Nephron (organoid): Measurements from ENCODE around the gene SHROOM2.

ENCODE experiments used
- H3K27ac Mint-ChIP-seq, 3 experiments: 2 replicates each; pipeline ENCODE4 v1.8.0; 2020; ENCODE audit warnings: mixed read lengths in 3 of 3, mild to moderate bottlenecking in 2 of 3, moderate library complexity in 1 of 3
- H3K27me3 Mint-ChIP-seq: 2 replicates; pipeline ENCODE4 v1.8.0; 2021; ENCODE audit warnings: low read depth, mild to moderate bottlenecking, moderate library complexity, mixed read lengths
- H3K36me3 Mint-ChIP-seq: 2 replicates; pipeline ENCODE4 v1.8.0; 2020; ENCODE audit warnings: low read depth, mixed read lengths
- H3K4me1 Mint-ChIP-seq: 2 replicates; pipeline ENCODE4 v1.8.0; 2020; ENCODE audit warnings: mixed read lengths
- H3K4me3 Mint-ChIP-seq, 3 experiments: 2 replicates each; pipeline ENCODE4 v1.8.0; 2020; ENCODE audit warnings: mild to moderate bottlenecking in 3 of 3, mixed read lengths in 3 of 3, moderate library complexity in 2 of 3
- H3K9me3 Mint-ChIP-seq: 2 replicates; pipeline ENCODE4 v1.8.0; 2020; ENCODE audit warnings: mixed read lengths
- CTCF ChIP-seq, 3 experiments: fragments of 200-600 bp; sonication (generic); IDR thresholded peaks; one replicate each; pipeline ENCODE4 v1.5.0; 2021; ENCODE audit warnings: antibody characterized with exemption in 3 of 3; ENCODE audit not compliant: unreplicated experiment in 3 of 3

The SHROOM2 gene

GRCh38 chrX:9905288-9905687 is 119.1 kb downstream of the SHROOM2 start:
- Mint-ChIP-seq H3K4me3 (no peak overlapping the region), H3K27me3 (peaks cover 4% of the 10 kb centered on the region), H3K27ac (peak overlapping the region in 1 of 3 experiments; percentile 10), H3K36me3 (peaks cover 13% of the 10 kb centered on the region), H3K9me3 (peaks cover 8% of the 10 kb centered on the region), H3K4me1 (peaks cover 32% of the 10 kb centered on the region)
- no peak for TF ChIP-seq CTCF (IDR thresholded peaks at IDR 0.05; ENCODE audit: unreplicated experiment in 3 of 3)

GRCh38 chrX:9905721-9906120 is 119.5 kb downstream of the SHROOM2 start:
- Mint-ChIP-seq H3K4me3 (no peak overlapping the region), H3K36me3 (peaks cover 13% of the 10 kb centered on the region), H3K27ac (peak overlapping the region in 1 of 3 experiments; percentile 10), H3K4me1 (peaks cover 28% of the 10 kb centered on the region), H3K27me3 (peaks cover 4% of the 10 kb centered on the region), H3K9me3 (peaks cover 8% of the 10 kb centered on the region)
- TF ChIP-seq CTCF (IDR thresholded peaks at IDR 0.05; ENCODE audit: unreplicated experiment in 3 of 3): no peak

GRCh38 chrX:9906919-9907318 is 120.7 kb downstream of the SHROOM2 start:
- H3K4me3 Mint-ChIP-seq: no peak overlapping the region
- peaks cover 30% of the 10 kb centered on the region for H3K4me1 Mint-ChIP-seq
- H3K27ac Mint-ChIP-seq: no peak overlapping the region
- TF ChIP-seq CTCF (IDR thresholded peaks at IDR 0.05; ENCODE audit: unreplicated experiment in 3 of 3): no peak
- peaks cover 8% of the 10 kb centered on the region for H3K9me3 Mint-ChIP-seq
- peaks cover 13% of the 10 kb centered on the region for H3K36me3 Mint-ChIP-seq
- peaks cover 4% of the 10 kb centered on the region for H3K27me3 Mint-ChIP-seq

GRCh38 chrX:9907645-9908387 is 121.6 kb downstream of the SHROOM2 start:
- peaks cover 8% of the 10 kb centered on the region for H3K9me3 Mint-ChIP-seq
- no peak overlapping the region for H3K27ac Mint-ChIP-seq
- peaks cover 32% of the 10 kb centered on the region for H3K4me1 Mint-ChIP-seq

GRCh38 chrX:9909254-9909653 is 123.0 kb downstream of the SHROOM2 start:
- peaks cover 4% of the 10 kb centered on the region for H3K27me3 Mint-ChIP-seq
- H3K4me3 Mint-ChIP-seq: no peak overlapping the region
- no peak for TF ChIP-seq CTCF (IDR thresholded peaks at IDR 0.05; ENCODE audit: unreplicated experiment in 3 of 3)
- peaks cover 9% of the 10 kb centered on the region for H3K36me3 Mint-ChIP-seq
- H3K27ac Mint-ChIP-seq: no peak overlapping the region
- H3K9me3 Mint-ChIP-seq: peaks cover 6% of the 10 kb centered on the region
- peaks cover 26% of the 10 kb centered on the region for H3K4me1 Mint-ChIP-seq

More at GRCh38 chrX:9907645-9908387, 121.6 kb downstream of the SHROOM2 start:
- Mint-ChIP-seq H3K4me3 (no peak overlapping the region), H3K36me3 (peaks cover 13% of the 10 kb centered on the region), H3K27me3 (peaks cover 4% of the 10 kb centered on the region)
- TF ChIP-seq CTCF (IDR thresholded peaks at IDR 0.05; ENCODE audit: unreplicated experiment in 3 of 3): no peak

GRCh38 chrX:9911487-9911886 is 125.3 kb downstream of the SHROOM2 start:
- no peak for TF ChIP-seq CTCF (IDR thresholded peaks at IDR 0.05; ENCODE audit: unreplicated experiment in 3 of 3)
- no peak overlapping the region for H3K4me3 Mint-ChIP-seq
- H3K27ac Mint-ChIP-seq: peak overlapping the region in 2 of 3 experiments; percentile 74 to 83
- H3K27me3 Mint-ChIP-seq: no peaks in the 10 kb centered on the region
- H3K4me1 Mint-ChIP-seq: peaks cover 20% of the 10 kb centered on the region
- H3K36me3 Mint-ChIP-seq: peaks cover 6% of the 10 kb centered on the region
- H3K9me3 Mint-ChIP-seq: no peaks in the 10 kb centered on the region
